ENCODE measurements around the gene ARHGEF10L.

- no peak for TF ChIP-seq CTCF (IDR thresholded peaks at IDR 0.05)
- TF ChIP-seq POLR2A (IDR thresholded peaks at IDR 0.05), result peak; percentile 44 to 69
Observed at GRCh38 chr1:17520041-17520440, 19.5 kb upstream of the ARHGEF10L start.

All from Peyer's patch (tissue), 4 donors.